K562 (cell line): Measurements from ENCODE around the gene FMN1. TPM values are rescaled to one million over a fixed set of nuclear protein-coding genes. Genes with fewer than 3 reads are reported as not detected.
A peak's percentile ranks its signal among the peaks of the same experiment; 100 is the strongest.

Experiments
- ATAC-seq: fragments of 200-7000 bp; cut with Tn5 transposase; 3 replicates; pipeline ENCODE4 v1.9.1; 2020; ENCODE audit warnings: moderate library complexity
- BruUV-seq: library from RNA; stranded (reverse); fragments of 400-500 nt; replicated peaks from 2 replicates; lab custom pipeline; 2021; lab: Mats Ljungman, UMichigan
- CTCF ChIA-PET: fragments of 300-600 bp; formaldehyde crosslinking; extraction: SDS; loops from one replicate; lab custom pipeline; 2021; ENCODE audit warnings: low intra/inter-chr PET ratio; lab: Yijun Ruan, JAX
- POLR2A ChIA-PET: fragments of 300-600, 350-650 bp; sonication (Branson Sonifier 250); formaldehyde crosslinking; extraction: SDS; loops from one replicate; lab custom pipeline; 2021; ENCODE audit warnings: antibody characterized with exemption, inconsistent platforms; lab: Yijun Ruan, JAX
- DNase-seq, 4 experiments: peaks; one replicate each; pipeline versions ENCODE4 v3.0.0 to v3.0.0-alpha.2; 2011 to 2018; ENCODE audit warnings: low spot score in 3 of 4, mixed read lengths in 3 of 4; ENCODE audit errors: extremely low read depth in 1 of 4
- FAIRE-seq: peaks from 2 replicates; lab custom pipeline; 2011; peaks lifted over from hg19 to GRCh38; lab: Jason Lieb, UNC
- H2AFZ ChIP-seq: 2 replicates; pipeline ENCODE4 v1.6.0; 2011; ENCODE audit warnings: low read depth, low read length, control low read depth, inconsistent platforms
- H3K27ac ChIP-seq: fragments of 200-600 bp; 3 replicates; pipeline ENCODE4 v1.8.0; 2011; ENCODE audit warnings: low read depth, mild to moderate bottlenecking, control low read depth, inconsistent platforms, low read length, moderate library complexity, mixed read lengths; ENCODE audit errors: extremely low read depth
- H3K27me3 ChIP-seq, 2 experiments: fragments of 300-600 bp in 1 of 2; 2 replicates in 1 of 2; 3 replicates in 1 of 2; pipeline versions ENCODE4 v1.6.0 to v1.8.0; 2011; ENCODE audit warnings: inconsistent platforms in 2 of 2, low read length in 2 of 2, mild to moderate bottlenecking in 1 of 2, mixed read lengths in 1 of 2, moderate library complexity in 1 of 2; ENCODE audit not compliant: control insufficient read depth in 2 of 2, insufficient read depth in 2 of 2
- H3K36me3 ChIP-seq: fragments of 300-600 bp; 3 replicates; pipeline ENCODE4 v1.8.0; 2011; ENCODE audit warnings: mild to moderate bottlenecking, low read length, inconsistent platforms; ENCODE audit not compliant: control insufficient read depth, insufficient read depth
- H3K4me1 ChIP-seq, 2 experiments: fragments of 200-600 bp in 1 of 2; replicated peaks in 1 of 2; 2 replicates in 1 of 2; 3 replicates in 1 of 2; pipeline versions ENCODE4 v1.5.1 to v1.8.0; 2011; ENCODE audit warnings: inconsistent platforms in 2 of 2, low read length in 2 of 2, mild to moderate bottlenecking in 1 of 2, mixed read lengths in 1 of 2, moderate library complexity in 1 of 2; ENCODE audit not compliant: control insufficient read depth in 2 of 2, insufficient read depth in 2 of 2
- H3K4me2 ChIP-seq: 2 replicates; pipeline ENCODE4 v1.6.1; 2011; ENCODE audit warnings: low read length, control low read depth, inconsistent platforms, mixed read lengths; ENCODE audit not compliant: insufficient read depth
- H3K4me3 ChIP-seq: fragments of 200-600 bp; sonication (generic), shearing (Covaris generic); 2 replicates; pipeline ENCODE4 v1.5.1; 2016; ENCODE audit warnings: control low read depth, inconsistent platforms
- H3K79me2 ChIP-seq: fragments of 200-600 bp; 3 replicates; pipeline ENCODE4 v1.8.0; 2011; ENCODE audit warnings: low read length, inconsistent platforms; ENCODE audit not compliant: control insufficient read depth, insufficient read depth
- H3K9ac ChIP-seq, 2 experiments: 2 replicates each; pipeline versions ENCODE4 v1.6.0 to v1.6.1; 2011; ENCODE audit warnings: low read depth in 2 of 2, low read length in 2 of 2, control low read depth in 1 of 2, inconsistent platforms in 1 of 2, mild to moderate bottlenecking in 1 of 2, mixed read lengths in 1 of 2; ENCODE audit not compliant: insufficient read depth in 1 of 2
- H3K9me1 ChIP-seq: one replicate; pipeline ENCODE4 v1.6.0; 2011; ENCODE audit warnings: inconsistent platforms, mild to moderate bottlenecking, low read length, moderate library complexity; ENCODE audit not compliant: control insufficient read depth, insufficient read depth
- H3K9me3 ChIP-seq: replicated peaks from 2 replicates; pipeline ENCODE4 v1.5.1; 2011; ENCODE audit warnings: low read depth, low read length, inconsistent platforms; ENCODE audit not compliant: control insufficient read depth, insufficient read depth
- H4K20me1 ChIP-seq: replicated peaks from 2 replicates; pipeline ENCODE4 v1.6.1; 2011; ENCODE audit warnings: low read length, inconsistent platforms, mixed read lengths; ENCODE audit not compliant: control insufficient read depth, insufficient read depth
- ARID1B ChIP-seq: fragments of 450-650 bp; IDR thresholded peaks from 2 replicates; pipeline ENCODE4 v1.6.1; 2016; ENCODE audit warnings: antibody characterized with exemption, mild to moderate bottlenecking, inconsistent platforms
- C11orf30 ChIP-seq: fragments of 450-650 bp; IDR thresholded peaks from 2 replicates; pipeline ENCODE4 v1.6.1; 2016; ENCODE audit warnings: low read depth, mild to moderate bottlenecking
- CBFA2T2 ChIP-seq: fragments of 450-650 bp; conservative IDR thresholded peaks from 2 replicates; pipeline ENCODE4 v1.6.1; 2017; ENCODE audit warnings: mild to moderate bottlenecking
- CBFA2T3 ChIP-seq: fragments of 450-650 bp; IDR thresholded peaks from 2 replicates; pipeline ENCODE4 v1.6.1; 2017
- CTBP1 ChIP-seq: fragments of 450-650 bp; IDR thresholded peaks from 2 replicates; pipeline ENCODE4 v1.6.1; 2016; ENCODE audit warnings: borderline replicate concordance
- ERF ChIP-seq: fragments of 450-650 bp; formaldehyde crosslinking; IDR thresholded peaks from 2 replicates; pipeline ENCODE4 v1.4.0; 2020; ENCODE audit warnings: mild to moderate bottlenecking, mixed read lengths
- TAL1 ChIP-seq: fragments of 450-650 bp; IDR thresholded peaks from 2 replicates; pipeline ENCODE4 v1.6.1; 2016; ENCODE audit warnings: mild to moderate bottlenecking
- TCF3 ChIP-seq: sonication (generic); formaldehyde crosslinking; IDR thresholded peaks from 2 replicates; pipeline ENCODE4 v1.4.0; 2020; ENCODE audit warnings: mild to moderate bottlenecking, missing genetic modification reagents
- VEZF1 ChIP-seq: fragments of 200-800 bp; sonication (Bioruptor generic); IDR thresholded peaks from 2 replicates; pipeline ENCODE4 v1.6.1; 2017; ENCODE audit warnings: missing genetic modification characterization, missing compliant biosample characterization
- ZNF584 ChIP-seq: fragments of 200-800 bp; sonication (Bioruptor generic); IDR thresholded peaks from 2 replicates; pipeline ENCODE4 v1.6.1; 2016; ENCODE audit warnings: low read depth, mild to moderate bottlenecking, missing genetic modification characterization, missing compliant biosample characterization
- ZNF707 ChIP-seq: fragments of 250-450 bp; sonication (Bioruptor Pico); conservative IDR thresholded peaks from 2 replicates; pipeline ENCODE4 v1.8.0; 2022; ENCODE audit warnings: inconsistent platforms, mild to moderate bottlenecking, moderate library complexity
- WGBS: fragments of 100-300 bp; shearing (Covaris generic); methylation state at CpG from one replicate; pipeline ENCODE4 v1.1.6; 2016; ENCODE audit warnings: low coverage, mixed read lengths; ENCODE audit not compliant: insufficient coverage; ENCODE audit errors: missing lambda C conversion rate; 5-methylcytosine and 5-hydroxymethylcytosine counted together
- in situ Hi-C: fragments of 300-500 bp; cut with MboI; formaldehyde crosslinking; loops from 4 replicates; pipeline ENCODE4 v1.15.0; 2018; ENCODE audit warnings: inconsistent platforms, mixed read lengths
- intact Hi-C: fragments of 100-400 bp; cut with micrococcal nuclease; formaldehyde crosslinking; loops from 2 replicates; pipeline ENCODE4 v1.14.2; 2022
- polyA plus RNA-seq, 8 experiments: library from polyadenylated mRNA; depleted of rRNA in 4 of 8; stranded (reverse) in 5 of 8; unstranded in 3 of 8; fragments of >200 nt; fragmentation: Nextera tagmentation in 2 of 8; fragmentation: Illumina TruSeq in 1 of 8; extraction: Ambion mirVana in 2 of 8; extraction: Trizol in 1 of 8; gene quantifications; 2 replicates each; pipeline versions ENCODE4 v1.2.1 to v1.2.3, GENCODE V29; 2011 to 2014; ENCODE audit warnings: inconsistent platforms in 1 of 8, missing spikeins in 1 of 8
- total RNA-seq, 7 experiments: library from RNA; depleted of rRNA in 6 of 7; stranded (reverse); fragments of >200 nt in 6 of 7; fragmentation: Illumina TruSeq in 2 of 7; extraction: Trizol in 2 of 7; gene quantifications; 2 replicates each; pipeline versions ENCODE4 v1.2.1 to v1.2.3, GENCODE V29; 2011 to 2021; ENCODE audit warnings: low replicate concordance in 1 of 7
- TF ChIP-seq, protein P1 (sequence below): sonication (generic); formaldehyde crosslinking; IDR thresholded peaks from 2 replicates; pipeline ENCODE4 v1.8.1; 2023; ENCODE audit warnings: mild to moderate bottlenecking, missing genetic modification reagents

FMN1 gene
- total and polyA plus RNA-seq, 9 of the 15 experiments (the other 6 are each of a cell fraction or from before 2014, with no cell fraction given) = 0.03 to 0.07 (median 0.04) TPM; not detected in 6

DNA sequence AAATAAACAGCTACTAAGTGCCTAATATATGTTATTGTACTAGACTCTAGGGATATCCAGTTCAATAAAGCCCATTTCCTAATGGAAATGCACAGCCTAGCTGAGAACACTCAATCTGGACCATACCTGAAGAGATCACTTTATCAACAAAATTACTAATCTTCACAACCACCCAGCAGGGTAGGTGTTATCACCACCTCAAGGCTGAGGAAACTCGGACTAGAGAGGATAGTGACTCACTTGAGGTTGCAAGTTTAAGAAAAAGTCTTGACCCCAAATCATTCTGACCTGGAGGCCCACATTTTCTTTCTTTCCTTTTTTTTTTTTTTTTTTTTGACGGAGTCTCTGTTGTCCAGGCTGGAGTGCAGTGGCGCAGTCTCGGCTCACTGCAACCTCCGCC is 3.1 kb upstream of the FMN1 start:
- no TSS peak for BruUV-seq
- WGBS = 20% methylated on average over 3 of the region's 5 CpGs
- H2AFZ ChIP-seq = no peak overlapping the region
- peaks cover 6 to 8% of the 10 kb centered on the region in 2 experiments; a peak in 3 of 5 replicates for H3K4me1 ChIP-seq
- ATAC-seq = no peak
- H3K27me3 ChIP-seq = peaks cover 0 to 8% of the 10 kb centered on the region in 2 experiments; a peak in 1 of 5 replicates
- no peaks in the 10 kb centered on the region for H3K79me2 ChIP-seq
- no peaks in the 10 kb centered on the region for H3K36me3 ChIP-seq
- TF ChIP-seq ERF (CRISPR knock-in tag) (no peak), CBFA2T3 (peak; percentile 49; the same call in 1 of the 2 replicates), CBFA2T2 (0 out of 2 replicates have a peak, but pooled peaks have one; percentile 21)
- TF ChIP-seq, protein P1, sequence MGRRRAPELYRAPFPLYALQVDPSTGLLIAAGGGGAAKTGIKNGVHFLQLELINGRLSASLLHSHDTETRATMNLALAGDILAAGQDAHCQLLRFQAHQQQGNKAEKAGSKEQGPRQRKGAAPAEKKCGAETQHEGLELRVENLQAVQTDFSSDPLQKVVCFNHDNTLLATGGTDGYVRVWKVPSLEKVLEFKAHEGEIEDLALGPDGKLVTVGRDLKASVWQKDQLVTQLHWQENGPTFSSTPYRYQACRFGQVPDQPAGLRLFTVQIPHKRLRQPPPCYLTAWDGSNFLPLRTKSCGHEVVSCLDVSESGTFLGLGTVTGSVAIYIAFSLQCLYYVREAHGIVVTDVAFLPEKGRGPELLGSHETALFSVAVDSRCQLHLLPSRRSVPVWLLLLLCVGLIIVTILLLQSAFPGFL (CRISPR knock-in tag) = no peak
- H3K4me3 ChIP-seq = no peak overlapping the region
- ChIA-PET CTCF (no interaction called here), POLR2A (no interaction called here)
- FAIRE-seq = no peak
- DNase-seq = no peak
- H3K27ac ChIP-seq = no peak overlapping the region
- H4K20me1 ChIP-seq = no peaks in the 10 kb centered on the region
- in situ Hi-C loops = no loop called here
- no peak overlapping the region for H3K4me2 ChIP-seq
- intact Hi-C loops = no loop called here
- no peaks in the 10 kb centered on the region for H3K9me3 ChIP-seq
- no peak overlapping the region for H3K9ac ChIP-seq
- H3K9me1 ChIP-seq = no peaks in the 10 kb centered on the region

GRCh38 chr15:33194237-33194636 is 277 bp downstream of the FMN1 start:
- CTCF ChIA-PET = no interaction called here
- Histone ChIP-seq H3K36me3 (no peaks in the 10 kb centered on the region), H3K4me1 (peaks cover 6 to 8% of the 10 kb centered on the region in 2 experiments; a peak in 3 of 5 replicates), H3K27ac (no peak overlapping the region), H2AFZ (peak overlapping the region; percentile 94; the same call in 1 of the 2 replicates), H3K4me3 (peak overlapping the region; percentile 32), H3K9ac (no peak overlapping the region), H3K9me1 (no peaks in the 10 kb centered on the region), H3K27me3 (peaks cover 0 to 5% of the 10 kb centered on the region in 2 experiments; a peak in 1 of 5 replicates), H4K20me1 (no peaks in the 10 kb centered on the region), H3K79me2 (no peaks in the 10 kb centered on the region), H3K9me3 (no peaks in the 10 kb centered on the region), H3K4me2 (peak overlapping the region; percentile 83)
- DNase-seq (peak; percentile 9 to 40 (median 16)), ATAC-seq (peak; percentile 32; the same call in 1 of the 3 replicates), FAIRE-seq (no peak)
- POLR2A ChIA-PET = no interaction called here
- TF ChIP-seq CBFA2T2 = 0 out of 2 replicates have a peak, but pooled peaks have one; percentile 20
- TF ChIP-seq ZNF584 (CRISPR knock-in tag) = no peak
- peak; percentile 35 for TF ChIP-seq TAL1
- no peak for TF ChIP-seq ZNF707 (CRISPR knock-in tag)
- no peak for TF ChIP-seq C11orf30
- TF ChIP-seq CBFA2T3 = peak; percentile 53
- peak; percentile 37; the same call in 1 of the 2 replicates for TF ChIP-seq VEZF1
- peak; percentile 60 for TF ChIP-seq ARID1B
- peak; percentile 40; the same call in 1 of the 2 replicates for TF ChIP-seq TCF3 (CRISPR knock-in tag)
- peak; percentile 32; the same call in 1 of the 2 replicates for TF ChIP-seq CTBP1
- BruUV-seq = no TSS peak
- in situ Hi-C loops (no loop called here), intact Hi-C loops (no loop called here)
- WGBS = 0% methylated on average over 17 of the region's 17 CpGs
